Activated B cell treated with CpG ODN at 0.5 μM for 24 hours (primary cell): ENCODE results near the gene ADAT3. TPM values are rescaled to one million over a fixed set of nuclear protein-coding genes. Genes with fewer than 3 reads are reported as not detected.

Experiments used
- ATAC-seq: fragments of 200-7000 bp; cut with Tn5 transposase; one replicate; pipeline ENCODE4 v1.10.0; 2021; ENCODE audit warnings: low read depth, mild to moderate bottlenecking, moderate library complexity
- CTCF ChIA-PET: fragments of 350-600 bp; sonication (Branson Sonifier 250); formaldehyde crosslinking; loops from one replicate; lab custom pipeline; 2021; ENCODE audit warnings: antibody characterized with exemption; lab: Charles Lee
- POLR2A ChIA-PET: fragments of 350-600 bp; sonication (Branson Sonifier 250); formaldehyde crosslinking; loops from one replicate; lab custom pipeline; 2021; ENCODE audit warnings: antibody characterized with exemption; lab: Charles Lee
- DNase-seq: peaks from one replicate; pipeline ENCODE4 v3.0.0; 2022
- H3K27ac Mint-ChIP-seq: one replicate; pipeline ENCODE4 v1.8.0; 2020; ENCODE audit warnings: mixed read lengths
- H3K27me3 Mint-ChIP-seq: one replicate; pipeline ENCODE4 v1.8.0; 2021; ENCODE audit warnings: mixed read lengths
- H3K36me3 Mint-ChIP-seq: one replicate; pipeline ENCODE4 v1.8.0; 2021; ENCODE audit warnings: low read depth, mixed read lengths
- H3K4me1 Mint-ChIP-seq: one replicate; pipeline ENCODE4 v1.8.0; 2021; ENCODE audit warnings: mixed read lengths
- H3K4me3 Mint-ChIP-seq: one replicate; pipeline ENCODE4 v1.8.0; 2020; ENCODE audit warnings: mild to moderate bottlenecking, mixed read lengths
- H3K9me3 Mint-ChIP-seq: one replicate; pipeline ENCODE4 v1.8.0; 2020; ENCODE audit warnings: mixed read lengths
- intact Hi-C: fragments of 100-400 bp; cut with micrococcal nuclease; formaldehyde crosslinking; loops from one replicate; pipeline ENCODE4 v1.15.1; 2024
- total RNA-seq: library from RNA; stranded (reverse); gene quantifications from 2 replicates; pipeline ENCODE4 v1.2.3, GENCODE V29; 2022
- TF ChIP-seq, protein P1 (sequence below): fragments of 200-600 bp; IDR thresholded peaks from one replicate; pipeline ENCODE4 v1.8.0; 2022; ENCODE audit warnings: antibody characterized with exemption, mild to moderate bottlenecking

ADAT3 gene
- total RNA-seq, 1 donor from 2014 or later = 14.1 TPM

DNA sequence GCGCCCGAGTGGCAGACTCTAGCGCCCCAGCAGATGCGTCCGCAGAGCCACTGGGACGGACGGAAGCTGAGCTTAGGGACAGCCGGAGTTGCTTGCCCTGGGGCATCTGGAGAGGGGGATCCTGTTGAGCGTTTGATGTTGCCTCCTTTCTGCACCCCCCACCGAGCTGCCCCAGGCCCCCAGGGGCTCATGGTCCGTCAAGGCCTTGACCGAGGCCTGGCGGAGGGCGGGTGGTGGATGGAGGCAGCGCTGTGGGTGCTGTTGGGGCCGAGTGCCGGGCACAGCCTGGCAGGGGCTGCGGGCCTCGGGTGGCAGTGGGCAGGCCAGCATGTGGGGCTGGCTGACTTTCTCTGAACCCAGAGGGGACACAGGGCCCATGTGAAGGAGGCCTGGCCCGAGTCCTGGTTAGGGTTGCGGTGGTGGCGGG, 38.5 kb downstream of the ADAT3 start:
- no peak for ATAC-seq
- peak overlapping the region; percentile 96 for H3K27ac Mint-ChIP-seq
- H3K27me3 Mint-ChIP-seq = no peaks in the 10 kb centered on the region
- intact Hi-C loops = loop anchor here (2.0 kb wide), 2 partner anchors 47 to 71 kb away; partner anchors contain the start of gene BTBD2
- CTCF ChIA-PET = interaction anchor here (1.1 to 1.6 kb wide), 2 partner anchors 14 to 79 kb away, joined by 4 to 5 read pairs; no protein-coding TSS in a partner anchor
- TF ChIP-seq, protein P1, sequence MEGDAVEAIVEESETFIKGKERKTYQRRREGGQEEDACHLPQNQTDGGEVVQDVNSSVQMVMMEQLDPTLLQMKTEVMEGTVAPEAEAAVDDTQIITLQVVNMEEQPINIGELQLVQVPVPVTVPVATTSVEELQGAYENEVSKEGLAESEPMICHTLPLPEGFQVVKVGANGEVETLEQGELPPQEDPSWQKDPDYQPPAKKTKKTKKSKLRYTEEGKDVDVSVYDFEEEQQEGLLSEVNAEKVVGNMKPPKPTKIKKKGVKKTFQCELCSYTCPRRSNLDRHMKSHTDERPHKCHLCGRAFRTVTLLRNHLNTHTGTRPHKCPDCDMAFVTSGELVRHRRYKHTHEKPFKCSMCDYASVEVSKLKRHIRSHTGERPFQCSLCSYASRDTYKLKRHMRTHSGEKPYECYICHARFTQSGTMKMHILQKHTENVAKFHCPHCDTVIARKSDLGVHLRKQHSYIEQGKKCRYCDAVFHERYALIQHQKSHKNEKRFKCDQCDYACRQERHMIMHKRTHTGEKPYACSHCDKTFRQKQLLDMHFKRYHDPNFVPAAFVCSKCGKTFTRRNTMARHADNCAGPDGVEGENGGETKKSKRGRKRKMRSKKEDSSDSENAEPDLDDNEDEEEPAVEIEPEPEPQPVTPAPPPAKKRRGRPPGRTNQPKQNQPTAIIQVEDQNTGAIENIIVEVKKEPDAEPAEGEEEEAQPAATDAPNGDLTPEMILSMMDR = no peak
- no peak for DNase-seq
- H3K4me3 Mint-ChIP-seq = peak overlapping the region; percentile 91
- peaks cover 50% of the 10 kb centered on the region for H3K4me1 Mint-ChIP-seq
- H3K9me3 Mint-ChIP-seq = no peaks in the 10 kb centered on the region
- peaks cover 13% of the 10 kb centered on the region for H3K36me3 Mint-ChIP-seq
- POLR2A ChIA-PET = interaction anchor here (1.2 to 2.2 kb wide), 4 partner anchors 11 to 151 kb away, joined by 3 to 15 read pairs (median 6); no protein-coding TSS in a partner anchor

DNA sequence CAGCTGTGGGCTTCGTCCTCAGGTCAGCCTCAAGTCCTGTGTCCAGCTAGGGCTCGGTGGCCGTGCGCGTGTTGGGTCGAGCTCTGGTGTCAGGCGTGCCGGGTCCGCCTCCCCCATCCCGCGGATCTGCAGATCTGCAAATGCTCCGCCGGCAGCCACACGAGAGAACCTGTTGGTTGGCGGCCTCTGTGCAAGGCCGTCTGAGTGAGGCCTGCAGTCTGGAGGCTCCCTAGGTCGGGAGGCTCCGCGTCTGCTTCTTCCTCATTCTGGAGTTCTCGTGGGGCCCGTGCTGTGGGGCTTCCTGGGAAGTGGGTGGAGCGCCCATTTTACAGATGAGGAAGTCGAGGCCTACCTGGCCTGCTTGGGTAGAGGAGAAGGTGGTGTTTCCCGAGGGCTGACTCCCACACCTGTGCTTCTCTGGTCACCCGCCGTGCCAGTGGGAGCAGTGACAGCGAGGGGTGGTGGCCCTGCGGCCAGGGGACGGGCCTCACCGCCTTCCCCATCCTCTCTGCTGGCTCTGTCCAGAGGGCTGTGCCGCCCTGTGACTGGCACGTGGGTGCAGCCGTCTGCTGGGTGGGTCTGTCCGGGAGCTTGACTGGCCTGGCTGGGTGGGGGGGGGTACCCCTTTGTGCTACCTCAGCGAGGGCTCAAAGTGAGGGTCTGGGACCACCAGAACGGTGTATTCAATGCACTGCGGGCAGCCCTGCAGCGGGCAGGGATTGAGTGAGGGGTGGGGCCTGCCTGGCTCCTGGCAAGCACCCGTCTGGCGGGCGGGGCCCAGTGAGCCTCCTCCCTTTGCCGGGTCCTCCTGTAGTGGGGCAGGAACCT, 39.1 kb downstream of the ADAT3 start:
- Mint-ChIP-seq H3K27me3 (no peaks in the 10 kb centered on the region), H3K4me1 (peaks cover 55% of the 10 kb centered on the region), H3K4me3 (peak overlapping the region; percentile 19), H3K27ac (peak overlapping the region; percentile 68), H3K36me3 (peaks cover 18% of the 10 kb centered on the region), H3K9me3 (no peaks in the 10 kb centered on the region)
- ATAC-seq (no peak), DNase-seq (no peak)
- CTCF ChIA-PET = interaction anchor here (1.1 to 1.6 kb wide), 2 partner anchors 14 to 80 kb away, joined by 4 to 5 read pairs; no protein-coding TSS in a partner anchor
- TF ChIP-seq, protein P1 = no peak
- POLR2A ChIA-PET = interaction anchor here (1.2 kb wide), 1 partner anchor 108 kb away, joined by 3 read pairs; no protein-coding TSS in a partner anchor
- intact Hi-C loops = no loop called here

DNA sequence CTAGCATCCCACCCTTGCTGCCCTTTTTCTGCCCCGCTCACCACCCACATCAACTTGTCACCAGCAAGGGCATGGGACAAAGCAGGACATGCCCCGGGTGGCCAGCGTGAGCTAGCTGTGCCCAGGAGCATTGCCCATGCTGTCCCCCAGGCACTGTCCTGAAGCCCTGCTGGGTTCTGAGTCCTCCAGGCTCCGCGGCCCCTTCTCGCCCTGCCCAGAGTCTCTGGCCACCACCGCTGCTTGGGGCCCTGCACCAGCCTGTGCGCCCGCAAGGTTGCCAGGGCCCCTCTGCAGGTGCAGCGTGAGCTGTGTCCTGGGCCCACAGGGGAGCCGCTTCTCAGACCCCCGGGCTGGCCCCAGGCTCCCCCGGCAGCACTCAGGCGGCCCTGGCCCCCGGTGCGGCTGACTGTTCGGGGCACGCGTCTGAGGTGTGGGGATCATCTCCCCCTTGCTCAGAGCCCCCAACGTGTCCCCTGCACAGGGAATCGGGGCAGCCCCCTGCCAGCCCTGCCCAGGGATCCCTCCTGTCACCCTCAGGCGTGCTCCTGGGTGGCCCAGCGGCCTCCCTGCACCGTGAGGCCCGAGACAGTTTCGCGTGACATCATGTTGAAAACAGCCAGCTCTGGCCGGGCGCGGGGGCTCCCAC, 39.8 kb downstream of the ADAT3 start:
- ChIA-PET CTCF (no interaction called here), POLR2A (interaction anchor here (0.7 to 1.3 kb wide), 4 partner anchors 60 to 322 kb away, joined by 3 to 6 read pairs (median 4); partner anchors contain the start of gene ABHD17A)
- intact Hi-C loops = no loop called here
- DNase-seq = no peak
- Mint-ChIP-seq H3K4me1 (peaks cover 50% of the 10 kb centered on the region), H3K9me3 (no peaks in the 10 kb centered on the region), H3K4me3 (no peak overlapping the region), H3K36me3 (peaks cover 19% of the 10 kb centered on the region), H3K27ac (no peak overlapping the region), H3K27me3 (no peaks in the 10 kb centered on the region)
- TF ChIP-seq, protein P1 = no peak
- no peak for ATAC-seq

DNA sequence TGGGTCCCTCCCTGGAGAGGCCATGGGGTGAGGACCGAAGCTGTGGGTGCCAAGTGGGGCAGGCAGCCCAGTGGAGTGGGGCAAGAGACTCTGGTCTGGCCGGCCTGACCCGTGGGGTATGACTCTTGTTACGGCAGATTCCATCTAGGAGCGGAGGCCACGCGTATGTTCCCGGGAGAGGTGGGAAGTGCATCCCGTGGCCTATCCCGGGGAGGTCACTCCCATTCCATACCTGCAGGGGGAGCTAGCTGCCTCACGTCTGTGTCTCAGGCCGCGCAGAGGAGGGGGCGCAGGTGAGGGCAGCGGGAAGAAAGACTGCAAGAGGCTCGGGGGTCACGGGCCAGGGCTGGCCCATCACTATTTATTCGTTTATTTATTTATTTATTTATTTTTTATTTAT, 40.7 kb downstream of the ADAT3 start:
- intact Hi-C loops = no loop called here
- DNase-seq = no peak
- peak overlapping the region; percentile 53 for H3K27ac Mint-ChIP-seq

More for the DNA sequence above, 40.7 kb downstream of the ADAT3 start:
- TF ChIP-seq, protein P1 = no peak
- ChIA-PET POLR2A (interaction anchor here (0.6 to 1.3 kb wide), 5 partner anchors 35 to 321 kb away, joined by 3 to 5 read pairs (median 3); no protein-coding TSS in a partner anchor), CTCF (no interaction called here)
- Mint-ChIP-seq H3K4me3 (peak overlapping the region; percentile 19), H3K9me3 (no peaks in the 10 kb centered on the region), H3K27me3 (no peaks in the 10 kb centered on the region), H3K36me3 (peaks cover 20% of the 10 kb centered on the region), H3K4me1 (peaks cover 49% of the 10 kb centered on the region)
- ATAC-seq = no peak
